ENCODE results near the gene LMX1B. TPM values are rescaled to one million over a fixed set of nuclear protein-coding genes. Genes with fewer than 3 reads are reported as not detected.

The LMX1B gene
- total RNA-seq, 1 experiment from 2014 or later = not detected

- peaks cover 90% of the 10 kb centered on the region for H3K27me3 Mint-ChIP-seq (ENCODE audit: unreplicated experiment)
- CTCF ChIA-PET = interaction anchor here (1.3 kb wide), 1 partner anchor 10 kb away, joined by 3 read pairs; no protein-coding TSS in a partner anchor
- H3K4me3 Mint-ChIP-seq (ENCODE audit: low read depth, unreplicated experiment) = no peak overlapping the region
- H3K4me1 Mint-ChIP-seq (ENCODE audit: low read depth, unreplicated experiment) = no peaks in the 10 kb centered on the region
- TF ChIP-seq CTCF (IDR thresholded peaks at IDR 0.05; ENCODE audit: unreplicated experiment) = no peak
- BruUV-seq (replicated peaks) = no TSS peak
- no peaks in the 10 kb centered on the region for H3K9me3 Mint-ChIP-seq (ENCODE audit: low read depth, unreplicated experiment)
- no peak overlapping the region for H3K27ac Mint-ChIP-seq (ENCODE audit: unreplicated experiment)
- no peaks in the 10 kb centered on the region for H3K36me3 Mint-ChIP-seq (ENCODE audit: insufficient read depth, unreplicated experiment)
- DNase-seq = no peak
- intact Hi-C loops (cut with micrococcal nuclease; ENCODE audit: unreplicated experiment) = no loop called here
Observed at GRCh38 chr9:126695186-126695585, 81.5 kb downstream of the LMX1B start.

GRCh38 chr9:126695701-126696400, 82.1 kb downstream of the LMX1B start:
- H3K36me3 Mint-ChIP-seq (ENCODE audit: insufficient read depth, unreplicated experiment) = no peaks in the 10 kb centered on the region
- TF ChIP-seq CTCF (IDR thresholded peaks at IDR 0.05; ENCODE audit: unreplicated experiment) = no peak
- CTCF ChIA-PET = no interaction called here
- intact Hi-C loops (cut with micrococcal nuclease; ENCODE audit: unreplicated experiment) = no loop called here
- no peaks in the 10 kb centered on the region for H3K9me3 Mint-ChIP-seq (ENCODE audit: low read depth, unreplicated experiment)
- H3K27ac Mint-ChIP-seq (ENCODE audit: unreplicated experiment) = no peak overlapping the region
- BruUV-seq (replicated peaks) = no TSS peak
- H3K4me3 Mint-ChIP-seq (ENCODE audit: low read depth, unreplicated experiment) = no peak overlapping the region
- no peaks in the 10 kb centered on the region for H3K4me1 Mint-ChIP-seq (ENCODE audit: low read depth, unreplicated experiment)
- H3K27me3 Mint-ChIP-seq (ENCODE audit: unreplicated experiment) = peaks cover 90% of the 10 kb centered on the region
- no peak for DNase-seq

- CTCF ChIA-PET = no interaction called here
- no peaks in the 10 kb centered on the region for H3K4me1 Mint-ChIP-seq (ENCODE audit: low read depth, unreplicated experiment)
- H3K36me3 Mint-ChIP-seq (ENCODE audit: insufficient read depth, unreplicated experiment) = no peaks in the 10 kb centered on the region
- intact Hi-C loops (cut with micrococcal nuclease; ENCODE audit: unreplicated experiment) = no loop called here
- no peak overlapping the region for H3K4me3 Mint-ChIP-seq (ENCODE audit: low read depth, unreplicated experiment)
- DNase-seq = no peak
- H3K27ac Mint-ChIP-seq (ENCODE audit: unreplicated experiment) = no peak overlapping the region
- H3K27me3 Mint-ChIP-seq (ENCODE audit: unreplicated experiment) = peaks cover 98% of the 10 kb centered on the region
- H3K9me3 Mint-ChIP-seq (ENCODE audit: low read depth, unreplicated experiment) = no peaks in the 10 kb centered on the region
- BruUV-seq (replicated peaks) = no TSS peak
- no peak for TF ChIP-seq CTCF (IDR thresholded peaks at IDR 0.05; ENCODE audit: unreplicated experiment)
Observed at GRCh38 chr9:126696401-126697145, 82.8 kb downstream of the LMX1B start.

GRCh38 chr9:126697330-126697729, 83.6 kb downstream of the LMX1B start:
- no peak for DNase-seq
- H3K4me1 Mint-ChIP-seq (ENCODE audit: low read depth, unreplicated experiment) = no peaks in the 10 kb centered on the region
- no peaks in the 10 kb centered on the region for H3K9me3 Mint-ChIP-seq (ENCODE audit: low read depth, unreplicated experiment)
- no peak overlapping the region for H3K4me3 Mint-ChIP-seq (ENCODE audit: low read depth, unreplicated experiment)
- no peak overlapping the region for H3K27ac Mint-ChIP-seq (ENCODE audit: unreplicated experiment)
- BruUV-seq (replicated peaks) = no TSS peak
- CTCF ChIA-PET = no interaction called here
- no peak for TF ChIP-seq CTCF (IDR thresholded peaks at IDR 0.05; ENCODE audit: unreplicated experiment)
- intact Hi-C loops (cut with micrococcal nuclease; ENCODE audit: unreplicated experiment) = no loop called here
- H3K36me3 Mint-ChIP-seq (ENCODE audit: insufficient read depth, unreplicated experiment) = no peaks in the 10 kb centered on the region
- H3K27me3 Mint-ChIP-seq (ENCODE audit: unreplicated experiment) = peaks cover 98% of the 10 kb centered on the region

All from Calu3 (cell line).